Stimulated activated CD4-positive, alpha-beta T cell treated with anti-CD3 and anti-CD28 coated beads, Interleukin-12 subunit alpha, Interleukin-12 subunit beta, amount 100 ng/mL, for 24 hours (primary cell): ENCODE measurements around the gene DICER1.

Source experiments
- DNase-seq, 2 experiments: peaks; one replicate each; pipeline ENCODE4 v3.0.0-alpha.2; 2020; ENCODE audit warnings: low read depth in 2 of 2

Gene DICER1

GRCh38 chr14:95088665-95089064, 68.7 kb downstream of the DICER1 start:
- no peak for DNase-seq

GRCh38 chr14:95087619-95088018, 69.7 kb downstream of the DICER1 start:
- no peak for DNase-seq

GRCh38 chr14:95085321-95085720, 72.0 kb downstream of the DICER1 start:
- no peak for DNase-seq

- DNase-seq = no peak
These were observed 78.5 kb downstream of the DICER1 start for GRCh38 chr14:95078867-95079266.

- DNase-seq = no peak
These were observed 80.0 kb downstream of the DICER1 start for GRCh38 chr14:95077345-95077744.

- DNase-seq = no peak
These were observed 81.5 kb downstream of the DICER1 start for GRCh38 chr14:95075789-95076188.

GRCh38 chr14:95073947-95074346, 83.4 kb downstream of the DICER1 start:
- no peak for DNase-seq

- DNase-seq = no peak
These were observed 84.9 kb downstream of the DICER1 start for GRCh38 chr14:95072310-95072905.

GRCh38 chr14:95071649-95072280, 85.6 kb downstream of the DICER1 start:
- no peak for DNase-seq

GRCh38 chr14:95070748-95071435, 86.4 kb downstream of the DICER1 start:
- no peak for DNase-seq

GRCh38 chr14:95069547-95069946, 87.8 kb downstream of the DICER1 start:
- DNase-seq = no peak

GRCh38 chr14:95069018-95069417, 88.3 kb downstream of the DICER1 start:
- DNase-seq = no peak

GRCh38 chr14:95068521-95068920, 88.8 kb downstream of the DICER1 start:
- DNase-seq = no peak

- no peak for DNase-seq
These were observed 89.2 kb downstream of the DICER1 start for GRCh38 chr14:95068080-95068479.

GRCh38 chr14:95067526-95067925, 89.8 kb downstream of the DICER1 start:
- DNase-seq = no peak

GRCh38 chr14:95066427-95066986, 90.8 kb downstream of the DICER1 start:
- DNase-seq = no peak

- DNase-seq = no peak
These were observed 91.9 kb downstream of the DICER1 start for GRCh38 chr14:95065411-95065810.

GRCh38 chr14:95064734-95065133, 92.6 kb downstream of the DICER1 start:
- DNase-seq = no peak

- DNase-seq = no peak
These were observed 93.1 kb downstream of the DICER1 start for GRCh38 chr14:95064256-95064655.

GRCh38 chr14:95063391-95063790, 93.9 kb downstream of the DICER1 start:
- no peak for DNase-seq

- no peak for DNase-seq
These were observed 94.4 kb downstream of the DICER1 start for GRCh38 chr14:95062946-95063345.

GRCh38 chr14:95062220-95062619, 95.1 kb downstream of the DICER1 start:
- DNase-seq = no peak
